GM23338 (cell line): Measurements from ENCODE around the gene MT2A. TPM values are rescaled to one million over a fixed set of nuclear protein-coding genes. Genes with fewer than 3 reads are reported as not detected.

Experiments
- ATAC-seq: fragments of 200-7000 bp; cut with Tn5 transposase; 3 replicates; pipeline ENCODE4 v1.9.1; 2020
- DNase-seq: peaks from one replicate; pipeline ENCODE4 v3.0.0-alpha.2; 2015; ENCODE audit warnings: low spot score
- H2AFZ ChIP-seq: fragments of 200-600 bp; sonication (generic); 2 replicates; pipeline ENCODE4 v1.8.0; 2016; ENCODE audit warnings: antibody characterized with exemption, mild to moderate bottlenecking, moderate library complexity
- H3F3A ChIP-seq: fragments of 200-600 bp; sonication (generic); replicated peaks from 2 replicates; pipeline ENCODE4 v1.8.0; 2017; ENCODE audit warnings: antibody characterized with exemption, mixed run types, low read depth
- H3K27ac ChIP-seq: fragments of 200-600 bp; sonication (generic); 2 replicates; pipeline ENCODE4 v1.6.1; 2016; ENCODE audit warnings: low read depth
- H3K27me3 ChIP-seq: fragments of 200-600 bp; sonication (generic); 2 replicates; pipeline ENCODE4 v1.8.0; 2016; ENCODE audit warnings: mild to moderate bottlenecking, mixed run types, moderate library complexity; ENCODE audit not compliant: insufficient read depth
- H3K36me3 ChIP-seq: fragments of 200-600 bp; sonication (generic); 2 replicates; pipeline ENCODE4 v1.8.0; 2016; ENCODE audit warnings: mild to moderate bottlenecking; ENCODE audit not compliant: insufficient read depth
- H3K4me1 ChIP-seq: fragments of 200-600 bp; sonication (generic); 2 replicates; pipeline ENCODE4 v1.8.0; 2016; ENCODE audit warnings: mild to moderate bottlenecking, moderate library complexity; ENCODE audit not compliant: insufficient read depth
- H3K4me2 ChIP-seq: fragments of 200-600 bp; sonication (generic); 2 replicates; pipeline ENCODE4 v1.7.1; 2017; ENCODE audit warnings: mixed run types
- H3K4me3 ChIP-seq: fragments of 200-600 bp; sonication (generic); 2 replicates; pipeline ENCODE4 v1.6.1; 2016; ENCODE audit warnings: mixed run types
- H3K79me2 ChIP-seq: fragments of 200-600 bp; sonication (generic); replicated peaks from 2 replicates; pipeline ENCODE4 v1.8.0; 2017; ENCODE audit warnings: mild to moderate bottlenecking; ENCODE audit not compliant: insufficient read depth
- H3K9me2 ChIP-seq: fragments of 200-600 bp; sonication (generic); 2 replicates; pipeline ENCODE4 v1.8.0; 2017; ENCODE audit not compliant: insufficient read depth
- H4K20me1 ChIP-seq: fragments of 200-600 bp; sonication (generic); replicated peaks from 2 replicates; pipeline ENCODE4 v1.8.0; 2017; ENCODE audit warnings: mild to moderate bottlenecking; ENCODE audit not compliant: insufficient read depth
- H3K27ac Mint-ChIP-seq: 2 replicates; pipeline ENCODE4 v1.8.0; 2020; ENCODE audit warnings: inconsistent platforms, mild to moderate bottlenecking, moderate library complexity, mixed read lengths
- H3K27me3 Mint-ChIP-seq: 3 replicates; pipeline ENCODE4 v1.8.0; 2022; ENCODE audit warnings: low read depth, mild to moderate bottlenecking, moderate library complexity, mixed read lengths, inconsistent platforms; ENCODE audit not compliant: insufficient read depth, poor library complexity
- H3K36me3 Mint-ChIP-seq: 3 replicates; pipeline ENCODE4 v1.8.0; 2021; ENCODE audit warnings: low read depth, mild to moderate bottlenecking, inconsistent platforms, moderate library complexity, mixed read lengths
- H3K4me1 Mint-ChIP-seq: 3 replicates; pipeline ENCODE4 v1.8.0; 2020; ENCODE audit warnings: mild to moderate bottlenecking, inconsistent platforms, mixed read lengths
- H3K4me3 Mint-ChIP-seq: 3 replicates; pipeline ENCODE4 v1.8.0; 2021; ENCODE audit warnings: moderate library complexity, mild to moderate bottlenecking, inconsistent platforms, mixed read lengths
- H3K9me3 Mint-ChIP-seq: 3 replicates; pipeline ENCODE4 v1.8.0; 2020; ENCODE audit warnings: moderate library complexity, mild to moderate bottlenecking, inconsistent platforms, mixed read lengths
- CREB1 ChIP-seq: fragments of 250-450 bp; sonication (Bioruptor Pico); IDR thresholded peaks from 2 replicates; pipeline ENCODE4 v1.5.0; 2020; ENCODE audit warnings: low read depth, mild to moderate bottlenecking, moderate library complexity
- CTCF ChIP-seq, 2 experiments: fragments of 200-600 bp in 1 of 2; sonication (generic) in 1 of 2; conservative IDR thresholded peaks; 2 replicates each; pipeline versions ENCODE4 v1.5.1 to v1.6.1; 2016 to 2017; ENCODE audit warnings: antibody characterized with exemption in 2 of 2, low read depth in 2 of 2, mild to moderate bottlenecking in 2 of 2, moderate library complexity in 1 of 2
- EZH2phosphoT487 ChIP-seq: fragments of 200-600 bp; sonication (generic); IDR thresholded peaks from one replicate; pipeline ENCODE4 v1.8.1; 2018; ENCODE audit warnings: antibody characterized with exemption; ENCODE audit not compliant: unreplicated experiment
- NANOG ChIP-seq: IDR thresholded peaks from 2 replicates; pipeline ENCODE4 v1.6.1; 2016; ENCODE audit warnings: antibody characterized with exemption, borderline replicate concordance
- POLR2AphosphoS5 ChIP-seq: IDR thresholded peaks from 2 replicates; pipeline ENCODE4 v1.6.1; 2016; ENCODE audit warnings: antibody characterized with exemption, low read depth
- ZNF114 ChIP-seq: fragments of 250-450 bp; sonication (Bioruptor Pico); IDR thresholded peaks from 2 replicates; pipeline ENCODE4 v1.5.0; 2020; ENCODE audit warnings: mild to moderate bottlenecking, moderate library complexity
- polyA plus RNA-seq: library from polyadenylated mRNA; unstranded; fragments of >200 nt; fragmentation: Nextera tagmentation; extraction: Ambion mirVana; gene quantifications from 2 replicates; pipeline ENCODE4 v1.2.1, GENCODE V29; 2016
- total RNA-seq: library from RNA; depleted of rRNA; stranded (reverse); fragments of >200 nt; shearing (Covaris generic); gene quantifications from 2 replicates; pipeline ENCODE4 v1.2.3, GENCODE V29; 2014

Gene MT2A
- total and polyA plus RNA-seq, 2 experiments from 2014 or later = 13.9 to 243 TPM

- H4K20me1 ChIP-seq = peaks cover 8% of the 10 kb centered on the region; the same call in 1 of the 2 replicates
- no peak overlapping the region for H2AFZ ChIP-seq
- H3F3A ChIP-seq = peaks cover 10% of the 10 kb centered on the region; the same call in 1 of the 2 replicates
- H3K27ac ChIP-seq = no peak overlapping the region
- H3K4me2 ChIP-seq = peak overlapping the region; percentile 62; the same call in 1 of the 2 replicates
- peaks cover 26% of the 10 kb centered on the region for H3K4me1 ChIP-seq
- H3K4me3 ChIP-seq = 0 out of 2 replicates have a peak overlapping the region, but pooled peaks have one; percentile 63
- peak overlapping the region; percentile 82 for H3K4me3 Mint-ChIP-seq
- DNase-seq (no peak), ATAC-seq (no peak)
- H3K27ac Mint-ChIP-seq = no peak overlapping the region
- peaks cover 11% of the 10 kb centered on the region; the same call in 1 of the 3 replicates for H3K9me3 Mint-ChIP-seq
- no peaks in the 10 kb centered on the region for H3K36me3 ChIP-seq
- H3K9me2 ChIP-seq = no peaks in the 10 kb centered on the region; the same call in 1 of the 2 replicates
- peaks cover 100% of the 10 kb centered on the region for H3K27me3 ChIP-seq
- H3K79me2 ChIP-seq = no peaks in the 10 kb centered on the region
- H3K4me1 Mint-ChIP-seq = peaks cover 30% of the 10 kb centered on the region
- no peak for TF ChIP-seq ZNF114 (CRISPR knock-in tag)
- TF ChIP-seq NANOG = no peak
- no peak for TF ChIP-seq CTCF (conservative IDR thresholded peaks at IDR 0.05; ENCODE audit: low read depth in 2 of 2)
- no peak for TF ChIP-seq CREB1
- TF ChIP-seq POLR2AphosphoS5 = no peak
- peaks cover 91% of the 10 kb centered on the region for H3K27me3 Mint-ChIP-seq
- H3K36me3 Mint-ChIP-seq = peaks cover 14% of the 10 kb centered on the region; the same call in 1 of the 3 replicates
Measured at GRCh38 chr16:56626685-56627084, 18.3 kb downstream of the MT2A start.

GRCh38 chr16:56628486-56629350 is 20.3 kb downstream of the MT2A start:
- Histone ChIP-seq H3K27me3 (peaks cover 100% of the 10 kb centered on the region), H3K27ac (no peak overlapping the region), H3F3A (peaks cover 12% of the 10 kb centered on the region; the same call in 1 of the 2 replicates), H3K9me2 (no peaks in the 10 kb centered on the region), H3K4me2 (no peak overlapping the region), H4K20me1 (peaks cover 17% of the 10 kb centered on the region), H2AFZ (no peak overlapping the region), H3K4me1 (peaks cover 23% of the 10 kb centered on the region; the same call in 1 of the 2 replicates), H3K79me2 (no peaks in the 10 kb centered on the region), H3K4me3 (no peak overlapping the region), H3K36me3 (no peaks in the 10 kb centered on the region)
- Mint-ChIP-seq H3K4me1 (peaks cover 23% of the 10 kb centered on the region), H3K27me3 (peaks cover 96% of the 10 kb centered on the region), H3K9me3 (no peaks in the 10 kb centered on the region), H3K36me3 (peaks cover 14% of the 10 kb centered on the region; the same call in 1 of the 3 replicates), H3K4me3 (no peak overlapping the region), H3K27ac (no peak overlapping the region)
- ATAC-seq = no peak
- no peak for DNase-seq
- TF ChIP-seq CTCF (conservative IDR thresholded peaks at IDR 0.05; ENCODE audit: low read depth in 2 of 2) = peak in 1 of 2 experiments; percentile 27; a peak in 1 of 4 replicates
- no peak for TF ChIP-seq EZH2phosphoT487
